GM23248 (cell line): ENCODE data around the gene HOXC12. TPM values are rescaled to one million over a fixed set of nuclear protein-coding genes. Genes with fewer than 3 reads are reported as not detected.

Source experiments
- DNase-seq: peaks from one replicate; pipeline ENCODE4 v3.0.0-alpha.2; 2015
- H2AFZ ChIP-seq: fragments of 200-600 bp; sonication (generic); 2 replicates; pipeline ENCODE4 v1.6.1; 2016; ENCODE audit warnings: antibody characterized with exemption
- H3F3A ChIP-seq: fragments of 200-600 bp; sonication (generic); 2 replicates; pipeline ENCODE4 v1.6.1; 2016; ENCODE audit warnings: mild to moderate bottlenecking, antibody characterized with exemption, mixed run types; ENCODE audit not compliant: insufficient read depth
- H3K27ac ChIP-seq: fragments of 200-600 bp; sonication (generic); 2 replicates; pipeline ENCODE4 v1.5.1; 2016; ENCODE audit warnings: mild to moderate bottlenecking
- H3K27me3 ChIP-seq: fragments of 200-600 bp; sonication (generic); replicated peaks from 2 replicates; pipeline ENCODE4 v1.6.1; 2016; ENCODE audit warnings: mild to moderate bottlenecking; ENCODE audit not compliant: insufficient read depth
- H3K36me3 ChIP-seq: fragments of 200-600 bp; sonication (generic); 2 replicates; pipeline ENCODE4 v1.6.1; 2016; ENCODE audit warnings: low read depth, mild to moderate bottlenecking
- H3K4me1 ChIP-seq: fragments of 200-600 bp; sonication (generic); 2 replicates; pipeline ENCODE4 v1.6.1; 2016; ENCODE audit warnings: mild to moderate bottlenecking; ENCODE audit not compliant: insufficient read depth
- H3K4me2 ChIP-seq: fragments of 200-600 bp; sonication (generic); one replicate; pipeline ENCODE4 v1.6.1; 2016; ENCODE audit warnings: mild to moderate bottlenecking; ENCODE audit not compliant: unreplicated experiment
- H3K4me3 ChIP-seq: fragments of 200-600 bp; sonication (generic); 2 replicates; pipeline ENCODE4 v1.5.1; 2016; ENCODE audit warnings: mild to moderate bottlenecking
- H3K79me2 ChIP-seq: fragments of 200-600 bp; sonication (generic); 2 replicates; pipeline ENCODE4 v1.6.1; 2016; ENCODE audit warnings: mild to moderate bottlenecking; ENCODE audit not compliant: insufficient read depth
- H3K9ac ChIP-seq: fragments of 200-600 bp; sonication (generic); 2 replicates; pipeline ENCODE4 v1.6.1; 2016; ENCODE audit warnings: mild to moderate bottlenecking
- H3K9me2 ChIP-seq: fragments of 200-600 bp; sonication (generic); 2 replicates; pipeline ENCODE4 v1.6.1; 2016; ENCODE audit warnings: mixed run types, mild to moderate bottlenecking, moderate library complexity; ENCODE audit not compliant: insufficient read depth
- H3K9me3 ChIP-seq: fragments of 200-600 bp; sonication (generic); one replicate; pipeline ENCODE4 v1.6.1; 2017; ENCODE audit warnings: low read depth
- H4K20me1 ChIP-seq: fragments of 200-600 bp; sonication (generic); 2 replicates; pipeline ENCODE4 v1.6.0; 2016; ENCODE audit not compliant: insufficient read depth
- EZH2 ChIP-seq: fragments of 200-600 bp; sonication (generic); IDR thresholded peaks from 2 replicates; pipeline ENCODE4 v1.6.1; 2018; ENCODE audit warnings: antibody characterized with exemption, mild to moderate bottlenecking; ENCODE audit not compliant: insufficient read depth, poor library complexity, severe bottlenecking
- EZH2phosphoT487 ChIP-seq: fragments of 200-600 bp; sonication (generic); IDR thresholded peaks from 2 replicates; pipeline ENCODE4 v1.6.1; 2018; ENCODE audit warnings: antibody characterized with exemption, moderate library complexity, mild to moderate bottlenecking, low read depth; ENCODE audit not compliant: insufficient read depth
- WGBS, 2 experiments: methylation state at CpG; one replicate each; pipeline ENCODE4 v1.1.6; 2015 to 2017; ENCODE audit warnings: low lambda C conversion rate in 2 of 2, low coverage in 1 of 2; ENCODE audit errors: missing lambda C conversion rate in 2 of 2; 5-methylcytosine and 5-hydroxymethylcytosine counted together
- in situ Hi-C: fragments of 300-500 bp; cut with MboI; formaldehyde crosslinking; loops from 2 replicates; pipeline ENCODE4 v1.15.0; 2020
- polyA plus RNA-seq: library from polyadenylated mRNA; unstranded; fragments of >200 nt; fragmentation: Nextera tagmentation; extraction: Ambion mirVana; gene quantifications from 2 replicates; pipeline ENCODE4 v1.2.1, GENCODE V29; 2016
- total RNA-seq: library from RNA; depleted of rRNA; stranded (reverse); fragments of >200 nt; shearing (Covaris generic); gene quantifications from 2 replicates; pipeline ENCODE4 v1.2.3, GENCODE V29; 2014

HOXC12 gene
- total and polyA plus RNA-seq, 2 experiments from 2014 or later = not detected

GRCh38 chr12:53940443-53941014, 14.2 kb upstream of the HOXC12 start:
- Histone ChIP-seq H3K4me2 (no peak overlapping the region), H3F3A (no peaks in the 10 kb centered on the region), H3K9me3 (no peaks in the 10 kb centered on the region), H3K4me3 (no peak overlapping the region), H3K36me3 (no peaks in the 10 kb centered on the region), H3K4me1 (no peaks in the 10 kb centered on the region), H3K27ac (no peak overlapping the region), H3K9ac (no peak overlapping the region), H2AFZ (no peak overlapping the region), H3K27me3 (peaks cover 97% of the 10 kb centered on the region), H3K79me2 (no peaks in the 10 kb centered on the region), H4K20me1 (no peaks in the 10 kb centered on the region), H3K9me2 (no peaks in the 10 kb centered on the region)
- in situ Hi-C loops = no loop called here
- WGBS, 2 experiments = 10 to 14% methylated on average over 9 of the region's 9 CpGs
- no peak for DNase-seq
- TF ChIP-seq EZH2 = peak; percentile 5
- no peak for TF ChIP-seq EZH2phosphoT487

DNA sequence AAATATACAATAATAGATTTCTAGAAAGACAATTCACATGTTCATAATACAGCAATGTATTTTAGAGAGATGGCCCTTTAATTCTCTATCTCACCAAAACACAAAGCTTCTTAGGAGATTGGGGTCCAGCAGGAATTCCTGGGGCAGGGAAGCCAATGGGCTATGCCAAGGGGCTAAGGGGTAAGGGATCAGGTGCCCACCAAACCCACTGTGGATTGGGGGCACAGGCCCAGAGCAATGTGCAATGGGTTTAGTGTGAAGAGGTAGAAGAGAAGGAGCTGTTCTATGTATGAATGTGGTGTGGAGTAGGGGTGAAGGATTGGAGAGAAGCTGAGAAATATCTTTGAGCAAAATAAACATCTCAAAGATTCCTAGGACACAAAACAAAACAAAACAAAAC, 13.5 kb upstream of the HOXC12 start:
- in situ Hi-C loops = no loop called here

DNA sequence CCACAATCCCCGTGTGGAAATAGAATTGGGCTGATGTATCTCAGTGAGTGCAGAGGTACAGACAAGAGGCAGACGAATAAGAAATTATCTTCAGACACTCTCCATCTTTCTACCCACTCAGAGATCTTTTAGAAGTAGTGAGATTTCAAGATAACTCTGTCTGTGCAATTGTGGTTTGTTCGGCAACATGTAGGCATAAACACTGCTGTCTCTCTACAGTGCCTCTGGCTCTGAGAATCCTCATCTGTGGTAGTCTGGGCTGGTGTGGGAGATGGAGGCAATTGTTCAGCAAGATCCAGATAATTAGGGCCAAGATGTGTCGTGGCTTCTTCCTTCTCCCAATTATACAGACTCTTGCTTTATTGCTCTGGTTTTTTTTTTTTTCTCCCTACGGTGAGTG, 13.0 kb upstream of the HOXC12 start:
- Histone ChIP-seq H3K9me3 (no peaks in the 10 kb centered on the region), H3K36me3 (no peaks in the 10 kb centered on the region), H3K4me1 (no peaks in the 10 kb centered on the region), H3K9me2 (no peaks in the 10 kb centered on the region), H3K4me2 (no peak overlapping the region), H2AFZ (no peak overlapping the region), H3K4me3 (no peak overlapping the region), H3F3A (no peaks in the 10 kb centered on the region), H3K79me2 (no peaks in the 10 kb centered on the region), H4K20me1 (no peaks in the 10 kb centered on the region), H3K9ac (no peak overlapping the region), H3K27me3 (peaks cover 97% of the 10 kb centered on the region), H3K27ac (no peak overlapping the region)
- in situ Hi-C loops = no loop called here
- 24 to 25% methylated on average over 5 of the region's 5 CpGs for WGBS, 2 experiments
- TF ChIP-seq EZH2phosphoT487 = no peak
- no peak for TF ChIP-seq EZH2
- no peak for DNase-seq

More for the DNA sequence above, 13.5 kb upstream of the HOXC12 start:
- H3K9ac ChIP-seq = no peak overlapping the region
- peaks cover 97% of the 10 kb centered on the region for H3K27me3 ChIP-seq
- no peaks in the 10 kb centered on the region for H3K4me1 ChIP-seq
- H3K9me2 ChIP-seq = no peaks in the 10 kb centered on the region
- no peak overlapping the region for H3K27ac ChIP-seq
- H3K4me2 ChIP-seq = no peak overlapping the region
- H3K9me3 ChIP-seq = no peaks in the 10 kb centered on the region
- no peak for DNase-seq
- no peak overlapping the region for H3K4me3 ChIP-seq
- H3K36me3 ChIP-seq = no peaks in the 10 kb centered on the region
- no peak overlapping the region for H2AFZ ChIP-seq
- H3K79me2 ChIP-seq = no peaks in the 10 kb centered on the region
- H3F3A ChIP-seq = no peaks in the 10 kb centered on the region
- TF ChIP-seq EZH2 (no peak), EZH2phosphoT487 (no peak)
- H4K20me1 ChIP-seq = no peaks in the 10 kb centered on the region

- H3K4me2 ChIP-seq = no peak overlapping the region
- no peaks in the 10 kb centered on the region for H3F3A ChIP-seq
- H3K27me3 ChIP-seq = peaks cover 97% of the 10 kb centered on the region
- H4K20me1 ChIP-seq = no peaks in the 10 kb centered on the region
- no peak overlapping the region for H3K9ac ChIP-seq
- no peaks in the 10 kb centered on the region for H3K36me3 ChIP-seq
- H3K9me2 ChIP-seq = no peaks in the 10 kb centered on the region
- H3K4me1 ChIP-seq = no peaks in the 10 kb centered on the region
- TF ChIP-seq EZH2 (no peak), EZH2phosphoT487 (no peak)
- H3K9me3 ChIP-seq = no peaks in the 10 kb centered on the region
- no peak for DNase-seq
- no peaks in the 10 kb centered on the region for H3K79me2 ChIP-seq
- no peak overlapping the region for H2AFZ ChIP-seq
- no peak overlapping the region for H3K4me3 ChIP-seq
- in situ Hi-C loops = no loop called here
- WGBS, 2 experiments = 21 to 41% methylated on average over 2 of the region's 2 CpGs
- no peak overlapping the region for H3K27ac ChIP-seq
These were observed 12.2 kb upstream of the HOXC12 start for GRCh38 chr12:53942467-53942997.
